ENCODE measurements around the gene ESYT1.

ESYT1 gene

GRCh38 chr12:56188778-56189098 lies 60.7 kb downstream of the ESYT1 start:
- peak; percentile 10 for DNase-seq (ENCODE audit: low spot score)

DNA sequence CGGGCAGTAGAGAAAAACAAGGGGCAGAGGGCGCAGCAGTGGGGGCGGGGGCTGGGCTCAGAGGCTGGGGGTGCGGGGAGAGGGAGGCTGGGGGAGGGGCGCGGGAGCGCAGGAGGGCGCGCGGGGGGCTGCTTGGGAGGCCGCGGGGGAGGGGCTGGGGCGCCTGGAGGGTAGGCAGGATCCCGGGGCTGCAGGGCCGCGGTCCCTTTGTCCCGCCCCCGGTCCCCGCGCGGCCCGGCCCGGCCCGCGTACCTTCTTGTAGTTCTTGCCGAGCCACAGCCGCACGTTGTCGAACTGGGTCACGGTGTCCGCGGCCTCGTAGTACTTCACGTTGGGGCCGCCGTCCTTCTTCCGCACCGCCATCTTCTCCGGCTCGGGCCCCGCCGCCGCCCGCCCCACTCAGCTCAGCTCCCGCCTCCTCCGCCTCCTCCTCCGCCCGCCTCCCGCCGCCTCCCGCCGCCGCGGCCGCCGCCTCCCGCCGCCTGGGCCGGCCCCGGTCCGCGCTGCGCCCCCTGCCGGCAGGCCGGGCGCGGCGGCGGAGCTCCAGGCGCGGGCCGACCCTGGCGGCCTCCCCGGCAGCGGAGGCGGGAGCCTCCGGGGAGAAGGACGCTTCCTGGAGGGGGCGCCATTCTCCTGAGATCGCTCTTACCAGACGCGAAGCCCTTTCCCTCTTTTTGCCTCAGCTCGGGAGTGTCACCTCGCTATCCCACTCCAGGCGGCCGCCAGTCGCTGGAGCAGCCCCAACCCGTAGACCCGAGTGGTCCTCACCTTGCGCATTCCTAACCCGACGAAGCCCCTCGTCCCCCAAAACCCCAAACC lies 61.2 kb downstream of the ESYT1 start, which contains the start of gene SMARCC2:
SMARCC2 (minus strand) TSS at position 385 of the 819 bp plus-strand sequence; CDS start at position 363, 22 bp downstream.
- peak; percentile 90 for DNase-seq (ENCODE audit: low spot score)

GRCh38 chr12:56189918-56190694 lies 62.0 kb downstream of the ESYT1 start:
- DNase-seq (ENCODE audit: low spot score), result peak; percentile 94

GRCh38 chr12:56190695-56191155 lies 62.7 kb downstream of the ESYT1 start:
- DNase-seq (ENCODE audit: low spot score), result no peak

- DNase-seq (ENCODE audit: low spot score), result no peak
Observed at GRCh38 chr12:56192582-56192981, 64.5 kb downstream of the ESYT1 start.

GRCh38 chr12:56193025-56193578 lies 65.0 kb downstream of the ESYT1 start:
- DNase-seq (ENCODE audit: low spot score), result peak; percentile 86

Data from kidney tubule cell (primary cell).